Cardiac septum (tissue), 1 donor: ENCODE results near the gene ABAT. TPM values are rescaled to one million over a fixed set of nuclear protein-coding genes. Genes with fewer than 3 reads are reported as not detected.
"Not testable (repeated sequence)": the region's sequence is repeated elsewhere in the genome, so short reads cannot be mapped to it uniquely, and the experiment has no call there.

ENCODE experiments used
- DNase-seq: peaks from one replicate; pipeline ENCODE4 v3.0.0-alpha.2; 2020; ENCODE audit warnings: low spot score
- intact Hi-C: fragments of 100-400 bp; cut with DNase I; formaldehyde crosslinking; loops from one replicate; pipeline ENCODE4 v1.14.0; 2022
- total RNA-seq: library from RNA; stranded (reverse); fragmentation: NEBNext Ultra II Directional; extraction: Animal tissue kit (Norgen Biotek cat#: 25700); gene quantifications from one replicate; pipeline ENCODE4 v1.2.1, GENCODE V29; 2021
- donor health status: DM: no; HTN: no; CAD: no.

The ABAT gene
- total RNA-seq, 1 donor from 2014 or later = 25.8 TPM

DNA sequence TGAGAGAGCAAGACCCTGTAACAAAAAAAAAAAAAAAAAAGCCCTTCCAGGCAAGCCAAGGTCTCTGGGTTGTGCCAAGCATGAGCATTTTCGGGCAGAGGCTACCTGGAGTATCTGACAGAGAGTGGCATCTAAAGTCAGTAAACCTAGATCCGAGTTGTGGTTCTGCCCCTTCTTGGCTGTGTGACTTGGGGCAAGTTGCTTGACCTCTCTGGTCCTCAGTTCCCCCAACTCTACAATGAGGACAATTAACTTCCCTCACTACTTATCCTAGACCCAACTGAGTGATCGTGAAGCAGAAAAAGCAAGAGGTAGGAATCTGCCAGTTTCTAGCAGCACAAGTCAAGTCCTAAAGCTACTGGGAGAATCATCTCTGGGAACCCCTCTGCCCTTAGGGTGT is 88.7 kb downstream of the ABAT start:
- intact Hi-C loops = loop anchor here (10.0 kb wide), 1 partner anchor 58 kb away; no protein-coding TSS in a partner anchor
- no peak for DNase-seq

DNA sequence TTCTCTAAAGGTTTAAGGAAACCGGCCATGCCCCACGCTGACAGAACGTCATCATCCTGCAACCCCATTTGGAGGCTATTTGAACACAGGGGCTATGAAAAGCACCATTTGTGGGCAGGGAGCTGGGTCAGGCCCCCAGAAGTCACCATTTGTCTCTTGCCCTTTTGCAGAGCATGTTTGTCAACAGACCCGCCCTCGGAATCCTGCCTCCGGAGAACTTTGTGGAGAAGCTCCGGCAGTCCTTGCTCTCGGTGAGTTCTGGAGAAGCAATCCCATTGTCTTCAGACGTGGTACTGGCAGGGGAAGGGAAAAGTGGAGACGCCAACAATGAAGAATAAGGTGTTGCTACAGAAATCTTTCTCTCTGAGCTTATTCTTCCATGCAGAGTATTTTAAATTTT is 89.5 kb downstream of the ABAT start:
- intact Hi-C loops = loop anchor here (10.0 kb wide), 1 partner anchor 59 kb away; no protein-coding TSS in a partner anchor
- no peak for DNase-seq

- intact Hi-C loops = loop anchor here (10.0 kb wide), 1 partner anchor 60 kb away; no protein-coding TSS in a partner anchor
These were observed 90.3 kb downstream of the ABAT start for GRCh38 chr16:8764525-8765250.

GRCh38 chr16:8767176-8767575 is 92.8 kb downstream of the ABAT start:
- intact Hi-C loops = loop anchor here (10.0 kb wide), 1 partner anchor 62 kb away; no protein-coding TSS in a partner anchor

More at GRCh38 chr16:8764525-8765250, 90.3 kb downstream of the ABAT start:
- DNase-seq = no peak

GRCh38 chr16:8768283-8768682 is 93.9 kb downstream of the ABAT start:
- intact Hi-C loops = loop anchor here (10.0 kb wide), 1 partner anchor 63 kb away; no protein-coding TSS in a partner anchor
- DNase-seq = no peak

More at GRCh38 chr16:8767176-8767575, 92.8 kb downstream of the ABAT start:
- DNase-seq = no peak

GRCh38 chr16:8768692-8769091 is 94.3 kb downstream of the ABAT start:
- intact Hi-C loops = loop anchor here (10.0 kb wide), 1 partner anchor 64 kb away; no protein-coding TSS in a partner anchor
- DNase-seq = no peak

DNA sequence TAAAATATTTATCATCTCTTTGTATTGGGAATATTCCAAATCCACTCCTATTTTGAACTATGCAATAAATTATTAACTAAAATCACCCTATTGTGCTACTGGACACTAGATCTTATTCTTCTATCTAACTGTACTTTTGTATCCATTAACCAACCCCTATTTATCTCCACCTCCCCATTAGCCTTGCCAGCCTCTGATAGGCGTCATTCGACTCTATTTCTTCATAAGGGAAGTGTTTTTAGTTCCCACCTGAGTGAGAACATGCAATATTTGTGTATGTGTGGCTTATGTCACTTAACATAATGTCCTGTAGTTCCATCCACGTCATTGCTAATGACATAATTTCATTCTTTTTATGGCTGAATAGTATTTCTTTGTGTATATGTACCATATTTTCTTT is 99.1 kb downstream of the ABAT start:
- intact Hi-C loops = no loop called here
- no peak for DNase-seq

DNA sequence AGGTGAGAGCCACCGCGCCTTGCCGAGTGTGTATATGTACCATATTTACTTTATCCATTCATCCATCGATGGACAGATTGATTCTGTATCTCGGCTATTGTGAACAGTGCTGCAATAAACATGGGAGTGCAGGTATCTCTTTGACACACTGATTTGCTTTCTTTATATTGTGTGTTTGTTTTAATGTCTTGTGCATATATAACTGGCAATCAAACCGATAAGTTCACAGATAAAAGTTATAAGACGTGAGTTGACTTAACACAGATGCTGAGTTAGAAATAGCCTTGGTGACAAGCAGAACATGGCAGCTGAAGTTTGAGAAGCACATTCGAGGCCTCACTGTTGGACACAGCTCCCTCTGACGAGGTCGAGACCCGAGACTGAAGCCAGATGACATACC is 99.8 kb downstream of the ABAT start:
- DNase-seq = no peak

GRCh38 chr16:8775359-8775758 is 100.9 kb downstream of the ABAT start:
- intact Hi-C loops = no loop called here
- DNase-seq = no peak

More for the DNA sequence above, 99.8 kb downstream of the ABAT start:
- intact Hi-C loops = no loop called here

DNA sequence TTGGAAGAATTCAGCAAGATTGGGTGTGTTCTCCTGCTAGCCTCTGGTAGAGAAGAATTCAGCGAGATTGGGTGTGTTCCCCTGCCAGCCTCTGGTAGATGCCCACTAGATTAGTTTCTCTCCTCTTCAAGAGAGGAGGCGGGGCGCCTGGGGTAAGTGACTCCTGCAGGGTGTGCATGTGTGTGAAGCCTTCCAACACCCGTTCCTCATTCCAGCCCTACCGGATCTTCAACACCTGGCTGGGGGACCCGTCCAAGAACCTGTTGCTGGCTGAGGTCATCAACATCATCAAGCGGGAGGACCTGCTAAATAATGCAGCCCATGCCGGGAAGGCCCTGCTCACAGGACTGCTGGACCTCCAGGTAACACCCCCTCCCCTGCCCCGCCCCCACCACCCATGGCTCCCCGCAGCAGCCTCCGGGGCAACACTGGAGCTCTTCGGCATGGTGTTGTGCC is 101.7 kb downstream of the ABAT start:
- DNase-seq = no peak
- intact Hi-C loops = no loop called here

DNA sequence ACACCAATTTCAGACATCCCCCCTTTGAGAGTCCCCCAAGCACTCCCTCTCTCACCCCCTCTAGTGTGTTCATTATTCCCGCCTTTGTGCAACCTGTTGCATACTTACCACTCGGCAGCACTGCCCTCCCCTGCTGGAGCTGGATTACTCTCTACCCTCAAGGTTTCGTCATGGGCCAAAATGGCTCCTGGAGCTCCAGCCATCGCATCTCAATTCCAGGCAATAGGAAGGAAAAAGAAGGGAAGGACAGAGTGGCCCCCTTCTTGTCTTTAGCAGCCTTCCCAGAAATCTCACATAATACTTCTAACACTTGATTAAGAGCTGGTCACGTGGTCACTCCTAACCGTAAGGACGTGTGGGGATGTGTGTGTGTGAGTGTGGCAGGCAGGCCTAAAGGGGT is 102.8 kb downstream of the ABAT start:
- intact Hi-C loops = no loop called here
- no peak for DNase-seq

GRCh38 chr16:8781797-8782196 is 107.4 kb downstream of the ABAT start:
- no peak for DNase-seq
- intact Hi-C loops = no loop called here

DNA sequence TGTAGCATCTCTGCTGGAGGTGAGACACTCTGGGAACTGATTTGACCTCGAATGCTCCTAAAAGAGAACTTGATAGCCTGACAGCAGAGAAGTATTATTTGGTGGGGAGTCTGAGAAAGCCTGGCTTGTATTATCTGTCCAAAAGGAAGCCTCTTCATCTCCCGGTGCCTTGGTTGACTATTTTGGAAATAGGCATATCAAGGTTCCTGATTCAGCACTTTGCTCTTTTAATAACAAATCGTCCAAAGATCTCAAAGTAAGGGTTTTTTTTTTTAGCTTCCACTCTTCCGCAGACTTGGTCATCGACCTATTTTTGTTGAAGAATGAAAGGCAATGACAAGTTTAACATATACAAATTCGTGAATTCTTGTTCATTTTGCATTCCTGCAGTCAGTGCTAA is 108.3 kb downstream of the ABAT start:
- intact Hi-C loops = no loop called here
- DNase-seq = no peak

DNA sequence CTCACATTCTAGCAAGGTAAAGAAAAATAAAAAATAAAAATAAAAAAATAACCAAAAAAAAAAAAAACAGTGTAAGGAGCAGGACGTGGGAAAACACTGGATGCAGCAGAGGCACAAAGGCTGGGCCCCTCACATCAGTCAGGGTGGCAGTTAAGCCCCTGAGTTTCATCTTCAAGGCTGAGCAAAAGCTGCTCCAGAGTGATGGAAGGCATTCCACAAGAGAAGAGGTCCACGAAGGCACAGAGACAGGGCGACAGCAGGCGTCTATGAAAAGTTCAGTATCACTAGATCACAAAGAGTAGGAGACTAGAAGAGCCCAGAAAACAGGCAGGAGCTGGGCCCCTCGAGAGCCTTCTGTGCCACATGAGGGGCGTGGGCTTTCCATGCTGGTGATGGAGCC is 111.0 kb downstream of the ABAT start:
- no peak for DNase-seq
- intact Hi-C loops = no loop called here

DNA sequence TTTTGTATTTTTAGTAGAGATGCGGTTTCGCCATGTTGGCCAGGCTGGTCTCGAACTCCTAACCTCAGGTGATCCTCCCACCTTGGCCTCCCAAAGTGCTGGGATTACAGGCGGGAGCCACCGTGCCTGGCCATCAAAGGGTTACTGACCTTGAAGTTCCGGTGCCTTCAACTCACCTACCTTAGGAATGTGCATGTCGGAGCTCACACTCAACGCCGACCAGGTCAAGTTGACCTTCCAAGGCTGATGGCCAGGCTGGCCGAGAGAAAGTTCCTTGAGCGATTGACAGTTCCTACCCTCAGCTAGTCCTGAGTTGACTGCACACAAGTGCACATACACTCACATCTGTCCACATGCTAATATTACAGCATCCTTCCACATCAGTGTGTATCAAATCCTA is 111.9 kb downstream of the ABAT start:
- DNase-seq, intact Hi-C loops: not testable (repeated sequence)

- no peak for DNase-seq
- intact Hi-C loops = no loop called here
These were observed 114.3 kb downstream of the ABAT start for GRCh38 chr16:8788578-8789172.

DNA sequence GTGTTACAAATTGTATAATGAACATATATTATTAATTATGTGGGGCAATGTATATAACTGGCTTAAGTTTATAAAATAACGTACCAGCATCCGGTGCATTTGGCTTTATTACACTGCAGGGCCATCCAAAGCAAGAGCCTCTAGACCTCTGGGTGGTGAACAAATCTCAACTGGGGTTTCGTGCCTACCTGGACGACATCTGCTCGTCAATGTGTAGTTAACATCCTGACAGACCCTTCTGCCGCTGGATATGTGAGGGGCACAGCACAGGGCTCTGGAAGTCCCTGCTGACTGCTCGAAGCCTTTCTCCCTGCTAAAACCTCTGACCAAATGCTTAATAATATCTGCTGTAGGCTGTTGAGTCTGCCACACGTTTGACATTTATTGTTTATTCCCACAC is 120.7 kb downstream of the ABAT start:
- no peak for DNase-seq
- intact Hi-C loops = loop anchor here (5.0 kb wide), 3 partner anchors 72 to 228 kb away; partner anchors contain the start of genes ABAT and CARHSP1

GRCh38 chr16:8795818-8796217 is 121.4 kb downstream of the ABAT start:
- DNase-seq = peak; percentile 67
- intact Hi-C loops = loop anchor here (5.0 kb wide), 3 partner anchors 71 to 229 kb away; partner anchors contain the start of genes ABAT and CARHSP1

- intact Hi-C loops = loop anchor here (5.0 kb wide), 3 partner anchors 71 to 229 kb away; partner anchors contain the start of genes ABAT and CARHSP1
- DNase-seq = peak; percentile 10
These were observed 122.3 kb downstream of the ABAT start for GRCh38 chr16:8796469-8797363.
